Dendritic cell treated with granulocyte-macrophage colony-stimulating factor and Interleukin-4, amounts not matched to agents 40 ng/mL and 50 ng/mL, for 4 days (primary cell): Measurements from ENCODE around the gene PARM1.

Experiments
- H3K27ac Mint-ChIP-seq: one replicate; pipeline ENCODE4 v1.8.0; 2022; ENCODE audit warnings: mild to moderate bottlenecking, mixed read lengths
- H3K27me3 Mint-ChIP-seq: one replicate; pipeline ENCODE4 v1.8.0; 2022; ENCODE audit warnings: mild to moderate bottlenecking, mixed read lengths
- H3K36me3 Mint-ChIP-seq: one replicate; pipeline ENCODE4 v1.8.0; 2022; ENCODE audit warnings: low read depth, mixed read lengths
- H3K4me1 Mint-ChIP-seq: one replicate; pipeline ENCODE4 v1.8.0; 2022; ENCODE audit warnings: low read depth, mixed read lengths
- H3K4me3 Mint-ChIP-seq: one replicate; pipeline ENCODE4 v1.8.0; 2022; ENCODE audit warnings: mild to moderate bottlenecking, moderate library complexity, mixed read lengths
- H3K9me3 Mint-ChIP-seq: one replicate; pipeline ENCODE4 v1.8.0; 2022; ENCODE audit warnings: mixed read lengths
- intact Hi-C: fragments of 100-400 bp; cut with micrococcal nuclease; formaldehyde crosslinking; loops from one replicate; pipeline ENCODE4 v1.15.0; 2022

Gene PARM1

GRCh38 chr4:75065909-75066308 lies 133.0 kb downstream of the PARM1 start:
- Mint-ChIP-seq H3K4me1 (peaks cover 16% of the 10 kb centered on the region), H3K36me3 (no peaks in the 10 kb centered on the region), H3K9me3 (no peaks in the 10 kb centered on the region), H3K27ac (no peak overlapping the region), H3K27me3 (peaks cover 13% of the 10 kb centered on the region), H3K4me3 (no peak overlapping the region)
- intact Hi-C loops = no loop called here

DNA sequence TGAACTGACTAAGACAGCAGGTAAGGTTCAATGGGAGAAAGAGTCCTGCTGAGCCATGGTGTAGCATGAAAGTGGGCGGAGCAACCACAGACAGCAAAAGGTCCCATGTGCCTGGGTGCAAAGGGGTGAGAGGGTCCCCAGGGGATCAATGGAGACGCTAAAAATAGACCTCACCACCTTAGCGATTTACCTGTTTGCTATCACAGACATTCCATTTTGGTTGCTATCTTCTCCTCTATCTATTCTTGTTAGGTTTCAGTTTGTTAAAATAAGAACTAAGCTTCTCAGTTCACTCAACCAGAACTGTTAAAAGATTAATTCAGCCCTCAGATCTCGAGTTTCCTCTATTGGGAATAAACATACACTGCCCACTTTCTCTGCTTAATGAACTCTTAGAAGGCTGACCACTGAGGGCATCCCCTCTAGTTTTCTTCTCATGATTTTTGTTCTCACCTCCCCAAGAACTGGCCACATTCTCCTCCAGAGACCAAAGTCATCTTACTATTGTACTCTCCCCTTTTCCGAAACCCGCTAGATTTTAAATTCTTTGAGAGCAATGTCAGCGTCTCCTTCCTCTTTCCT lies 136.7 kb downstream of the PARM1 start:
- H3K27ac Mint-ChIP-seq = no peak overlapping the region
- H3K36me3 Mint-ChIP-seq = no peaks in the 10 kb centered on the region
- intact Hi-C loops = no loop called here
- no peaks in the 10 kb centered on the region for H3K9me3 Mint-ChIP-seq
- no peak overlapping the region for H3K4me3 Mint-ChIP-seq
- H3K27me3 Mint-ChIP-seq = peaks cover 26% of the 10 kb centered on the region
- peaks cover 16% of the 10 kb centered on the region for H3K4me1 Mint-ChIP-seq

DNA sequence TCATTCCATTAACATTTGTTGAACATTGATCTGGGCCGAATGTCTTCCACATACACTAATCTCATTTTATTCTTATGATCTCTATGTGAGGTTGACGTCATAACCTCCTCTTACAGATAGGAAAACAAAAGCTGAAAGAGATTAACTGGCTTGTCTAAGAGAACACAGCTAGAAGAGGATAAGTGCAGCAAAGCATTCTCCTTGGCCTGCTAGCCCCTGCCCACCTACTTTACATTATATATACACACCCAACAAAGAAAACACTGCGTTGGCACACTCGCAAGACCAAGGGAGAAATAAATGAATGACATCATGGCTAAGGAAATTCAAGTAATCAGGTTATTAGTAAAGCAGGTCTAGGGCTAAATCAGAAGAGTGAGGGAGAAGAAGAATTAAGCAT lies 138.4 kb downstream of the PARM1 start:
- Mint-ChIP-seq H3K36me3 (no peaks in the 10 kb centered on the region), H3K27ac (no peak overlapping the region), H3K27me3 (peaks cover 31% of the 10 kb centered on the region), H3K4me1 (peaks cover 10% of the 10 kb centered on the region), H3K9me3 (no peaks in the 10 kb centered on the region), H3K4me3 (no peak overlapping the region)
- intact Hi-C loops = no loop called here

DNA sequence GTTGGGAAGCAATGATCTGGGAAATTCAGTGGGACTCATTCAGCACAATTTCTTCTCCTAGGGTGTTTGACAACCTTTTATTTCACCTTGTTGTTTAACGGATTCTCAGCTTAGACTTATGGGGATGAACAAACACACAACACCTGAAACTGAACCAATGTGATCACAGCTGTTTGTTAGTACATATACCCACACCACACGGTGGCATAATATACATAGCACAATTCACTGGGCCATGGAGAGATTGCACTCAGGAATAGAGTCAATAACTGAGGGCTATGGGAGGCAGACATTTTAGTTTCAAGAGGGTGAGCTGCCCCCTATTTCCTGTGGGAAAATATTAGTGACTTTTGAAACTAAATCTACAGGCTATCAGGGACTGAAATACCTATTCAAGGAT lies 148.0 kb downstream of the PARM1 start:
- H3K27ac Mint-ChIP-seq = no peak overlapping the region
- H3K36me3 Mint-ChIP-seq = no peaks in the 10 kb centered on the region
- peaks cover 9% of the 10 kb centered on the region for H3K9me3 Mint-ChIP-seq
- no peak overlapping the region for H3K4me3 Mint-ChIP-seq
- no peaks in the 10 kb centered on the region for H3K4me1 Mint-ChIP-seq
- H3K27me3 Mint-ChIP-seq = peaks cover 11% of the 10 kb centered on the region
- intact Hi-C loops = no loop called here

- H3K4me1 Mint-ChIP-seq = no peaks in the 10 kb centered on the region
Measured at GRCh38 chr4:75081561-75081960, 148.6 kb downstream of the PARM1 start.

DNA sequence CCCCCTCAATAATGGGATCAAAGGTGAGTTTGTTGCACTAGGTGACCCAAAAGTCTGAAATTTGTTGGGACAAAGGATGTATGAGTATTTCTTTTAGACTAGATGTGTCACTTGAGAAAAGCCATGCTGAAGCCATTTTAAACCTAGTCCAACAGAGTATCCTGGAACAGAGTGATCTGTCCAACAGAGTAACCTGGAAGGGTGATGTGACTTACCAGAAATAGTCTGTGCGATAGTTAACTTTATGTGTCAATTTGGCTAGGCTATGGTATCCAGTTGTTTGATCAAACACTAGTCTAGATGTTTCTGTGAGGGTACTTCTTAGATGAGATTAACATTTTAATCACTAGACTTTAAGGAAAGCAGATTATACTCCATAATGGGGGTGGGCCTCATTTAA lies 154.5 kb downstream of the PARM1 start:
- peaks cover 9% of the 10 kb centered on the region for H3K9me3 Mint-ChIP-seq
- no peak overlapping the region for H3K27ac Mint-ChIP-seq
- H3K4me1 Mint-ChIP-seq = no peaks in the 10 kb centered on the region
- no peak overlapping the region for H3K4me3 Mint-ChIP-seq
- no peaks in the 10 kb centered on the region for H3K36me3 Mint-ChIP-seq
- intact Hi-C loops = no loop called here
- peaks cover 7% of the 10 kb centered on the region for H3K27me3 Mint-ChIP-seq

More at GRCh38 chr4:75081561-75081960, 148.6 kb downstream of the PARM1 start:
- H3K36me3 Mint-ChIP-seq = no peaks in the 10 kb centered on the region
- H3K9me3 Mint-ChIP-seq = peaks cover 9% of the 10 kb centered on the region
- intact Hi-C loops = no loop called here
- peaks cover 11% of the 10 kb centered on the region for H3K27me3 Mint-ChIP-seq
- no peak overlapping the region for H3K27ac Mint-ChIP-seq
- H3K4me3 Mint-ChIP-seq = no peak overlapping the region

- intact Hi-C loops = no loop called here
- Mint-ChIP-seq H3K9me3 (peaks cover 9% of the 10 kb centered on the region), H3K27ac (no peak overlapping the region), H3K36me3 (no peaks in the 10 kb centered on the region), H3K27me3 (peaks cover 7% of the 10 kb centered on the region), H3K4me3 (no peak overlapping the region), H3K4me1 (no peaks in the 10 kb centered on the region)
Measured at GRCh38 chr4:75087865-75088264, 154.9 kb downstream of the PARM1 start.

- intact Hi-C loops = no loop called here
- peaks cover 9% of the 10 kb centered on the region for H3K9me3 Mint-ChIP-seq
- no peak overlapping the region for H3K27ac Mint-ChIP-seq
- H3K36me3 Mint-ChIP-seq = no peaks in the 10 kb centered on the region
- no peaks in the 10 kb centered on the region for H3K4me1 Mint-ChIP-seq
- peaks cover 4% of the 10 kb centered on the region for H3K27me3 Mint-ChIP-seq
- no peak overlapping the region for H3K4me3 Mint-ChIP-seq
Measured at GRCh38 chr4:75089206-75089605, 156.3 kb downstream of the PARM1 start.

DNA sequence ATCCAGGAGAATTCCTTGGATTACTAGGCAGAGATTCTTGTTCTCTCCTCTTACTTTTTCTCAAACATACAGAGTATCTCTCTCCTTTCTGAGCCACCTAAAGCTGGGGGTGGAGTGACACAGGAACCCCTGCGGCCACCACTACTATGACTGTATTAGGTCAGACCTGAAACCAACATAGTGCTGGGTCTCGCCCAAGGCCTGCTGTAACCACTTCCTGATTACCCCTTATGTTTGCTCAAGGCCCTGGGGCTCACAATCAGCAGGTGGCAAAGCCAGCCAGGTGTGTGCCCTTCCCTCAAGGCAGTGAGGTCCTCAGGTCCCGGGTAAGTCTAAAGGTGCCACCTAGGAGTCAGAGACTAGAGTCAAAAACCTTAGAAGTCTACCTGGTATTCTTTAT lies 166.4 kb downstream of the PARM1 start:
- Mint-ChIP-seq H3K27me3 (peaks cover 6% of the 10 kb centered on the region), H3K36me3 (no peaks in the 10 kb centered on the region), H3K4me1 (peaks cover 10% of the 10 kb centered on the region), H3K27ac (no peak overlapping the region), H3K4me3 (no peak overlapping the region), H3K9me3 (peaks cover 38% of the 10 kb centered on the region)
- intact Hi-C loops = no loop called here
